Activated CD8-positive, alpha-beta T cell treated with anti-CD3 and anti-CD28 coated beads, Interleukin-2, amount 10 ng/mL, durations not matched to agents 7 days and 5 days (primary cell): ENCODE results near the gene ATE1. TPM values are rescaled to one million over a fixed set of nuclear protein-coding genes. Genes with fewer than 3 reads are reported as not detected.
"Not testable (repeated sequence)": the region's sequence is repeated elsewhere in the genome, so short reads cannot be mapped to it uniquely, and the experiment has no call there.

Experiments
- ATAC-seq: fragments of 150-1000 bp; cut with Tn5 transposase; one replicate; pipeline ENCODE4 v1.10.0; 2021; ENCODE audit warnings: moderate library complexity
- CTCF ChIA-PET: fragments of 350-600 bp; sonication (Branson Sonifier 250); formaldehyde crosslinking; loops from one replicate; lab custom pipeline; 2021; ENCODE audit warnings: antibody characterized with exemption; lab: Charles Lee
- POLR2A ChIA-PET: fragments of 350-600 bp; sonication (Branson Sonifier 250); formaldehyde crosslinking; loops from one replicate; lab custom pipeline; 2021; ENCODE audit warnings: antibody characterized with exemption; lab: Charles Lee
- DNase-seq: peaks from one replicate; pipeline ENCODE4 v3.0.0-alpha.2; 2020
- H3K27ac Mint-ChIP-seq: one replicate; pipeline ENCODE4 v1.8.0; 2021; ENCODE audit warnings: mild to moderate bottlenecking, mixed read lengths
- H3K27me3 Mint-ChIP-seq: one replicate; pipeline ENCODE4 v1.8.0; 2021; ENCODE audit warnings: low read depth, mixed read lengths
- H3K36me3 Mint-ChIP-seq: one replicate; pipeline ENCODE4 v1.8.0; 2021; ENCODE audit warnings: low read depth, mixed read lengths
- H3K4me1 Mint-ChIP-seq: one replicate; pipeline ENCODE4 v1.8.0; 2021; ENCODE audit warnings: low read depth, mixed read lengths
- H3K4me3 Mint-ChIP-seq: one replicate; pipeline ENCODE4 v1.8.0; 2021; ENCODE audit warnings: mild to moderate bottlenecking, mixed read lengths
- H3K9me3 Mint-ChIP-seq: one replicate; pipeline ENCODE4 v1.8.0; 2022; ENCODE audit warnings: mixed read lengths; ENCODE audit not compliant: insufficient read depth
- total RNA-seq, 2 experiments: library from RNA; stranded (reverse); gene quantifications; one replicate each; pipeline ENCODE4 v1.2.3, GENCODE V29; 2021

ATE1 gene
- total RNA-seq, 2 experiments from 2014 or later: 20.2 to 26.0 TPM

- peak overlapping the region; percentile 87 for H3K27ac Mint-ChIP-seq
- H3K4me3 Mint-ChIP-seq: peak overlapping the region; percentile 88
- no peaks in the 10 kb centered on the region for H3K27me3 Mint-ChIP-seq
- ATAC-seq: peak; percentile 44
- POLR2A ChIA-PET: interaction anchor here (1.3 to 1.5 kb wide), 2 partner anchors 47 to 1076 kb away, joined by 3 to 6 read pairs; partner anchors contain the start of genes NSMCE4A and WDR11
- peak; percentile 37 for DNase-seq
- H3K36me3 Mint-ChIP-seq: peaks cover 8% of the 10 kb centered on the region
- CTCF ChIA-PET: no interaction called here
- H3K9me3 Mint-ChIP-seq: no peaks in the 10 kb centered on the region
- peaks cover 16% of the 10 kb centered on the region for H3K4me1 Mint-ChIP-seq
These were observed 452 bp downstream of the ATE1 start for GRCh38 chr10:121927318-121927840.

GRCh38 chr10:121926671-121927317 lies 1.0 kb downstream of the ATE1 start:
- Mint-ChIP-seq H3K4me1 (peaks cover 16% of the 10 kb centered on the region), H3K27me3 (no peaks in the 10 kb centered on the region), H3K27ac (peak overlapping the region; percentile 87), H3K36me3 (peaks cover 8% of the 10 kb centered on the region), H3K4me3 (peak overlapping the region; percentile 88), H3K9me3 (no peaks in the 10 kb centered on the region)
- ChIA-PET POLR2A (interaction anchor here (1.3 kb wide), 1 partner anchor 1075 kb away, joined by 3 read pairs; the partner anchor contains the start of gene WDR11), CTCF (no interaction called here)
- DNase-seq: peak; percentile 41
- ATAC-seq: peak; percentile 11

- Mint-ChIP-seq H3K4me3 (peak overlapping the region; percentile 88), H3K4me1 (peaks cover 16% of the 10 kb centered on the region), H3K27me3 (no peaks in the 10 kb centered on the region), H3K36me3 (peaks cover 11% of the 10 kb centered on the region), H3K9me3 (no peaks in the 10 kb centered on the region), H3K27ac (no peak overlapping the region)
- DNase-seq (no peak), ATAC-seq (no peak)
- ChIA-PET POLR2A (no interaction called here), CTCF (no interaction called here)
These were observed 1.7 kb downstream of the ATE1 start for GRCh38 chr10:121926157-121926556.

- CTCF ChIA-PET: interaction anchor here (1.2 kb wide), 1 partner anchor 20 kb away, joined by 4 read pairs; no protein-coding TSS in a partner anchor
- ATAC-seq: no peak
These were observed 6.4 kb downstream of the ATE1 start for GRCh38 chr10:121921238-121921931.

GRCh38 chr10:121919666-121920065 lies 8.2 kb downstream of the ATE1 start:
- H3K9me3 Mint-ChIP-seq: no peaks in the 10 kb centered on the region
- DNase-seq: no peak
- ATAC-seq: no peak
- CTCF ChIA-PET: no interaction called here
- POLR2A ChIA-PET: no interaction called here
- H3K27ac Mint-ChIP-seq: no peak overlapping the region
- no peak overlapping the region for H3K4me3 Mint-ChIP-seq
- no peaks in the 10 kb centered on the region for H3K27me3 Mint-ChIP-seq
- H3K36me3 Mint-ChIP-seq: peaks cover 32% of the 10 kb centered on the region
- peaks cover 2% of the 10 kb centered on the region for H3K4me1 Mint-ChIP-seq

More at GRCh38 chr10:121921238-121921931, 6.4 kb downstream of the ATE1 start:
- H3K27ac Mint-ChIP-seq: no peak overlapping the region
- no peak for DNase-seq
- no peaks in the 10 kb centered on the region for H3K4me1 Mint-ChIP-seq
- peaks cover 26% of the 10 kb centered on the region for H3K36me3 Mint-ChIP-seq
- H3K9me3 Mint-ChIP-seq: no peaks in the 10 kb centered on the region
- no peaks in the 10 kb centered on the region for H3K27me3 Mint-ChIP-seq
- POLR2A ChIA-PET: interaction anchor here (0.5 kb wide), 1 partner anchor 499 kb away, joined by 3 read pairs; no protein-coding TSS in a partner anchor
- H3K4me3 Mint-ChIP-seq: no peak overlapping the region

- POLR2A ChIA-PET: not testable (repeated sequence)
These were observed 9.0 kb downstream of the ATE1 start for GRCh38 chr10:121918800-121919199.

GRCh38 chr10:121914661-121915060 lies 13.2 kb downstream of the ATE1 start:
- ChIA-PET CTCF (no interaction called here), POLR2A (no interaction called here)
- H3K4me3 Mint-ChIP-seq: no peak overlapping the region
- H3K4me1 Mint-ChIP-seq: peaks cover 4% of the 10 kb centered on the region
- DNase-seq (no peak), ATAC-seq (no peak)
- no peaks in the 10 kb centered on the region for H3K27me3 Mint-ChIP-seq
- H3K27ac Mint-ChIP-seq: no peak overlapping the region
- H3K9me3 Mint-ChIP-seq: no peaks in the 10 kb centered on the region
- H3K36me3 Mint-ChIP-seq: peaks cover 31% of the 10 kb centered on the region

More at GRCh38 chr10:121918800-121919199, 9.0 kb downstream of the ATE1 start:
- H3K36me3 Mint-ChIP-seq: peaks cover 34% of the 10 kb centered on the region
- H3K9me3 Mint-ChIP-seq, ATAC-seq, DNase-seq, H3K27me3 Mint-ChIP-seq, H3K27ac Mint-ChIP-seq, H3K4me3 Mint-ChIP-seq, H3K4me1 Mint-ChIP-seq: not testable (repeated sequence)
- CTCF ChIA-PET: interaction anchor here (1.8 kb wide), 1 partner anchor 18 kb away, joined by 7 read pairs; no protein-coding TSS in a partner anchor

- ChIA-PET CTCF (interaction anchor here (0.7 kb wide), 1 partner anchor 10 kb away, joined by 5 read pairs; no protein-coding TSS in a partner anchor), POLR2A (no interaction called here)
- DNase-seq: no peak
- no peak for ATAC-seq
- Mint-ChIP-seq H3K9me3 (no peaks in the 10 kb centered on the region), H3K4me3 (no peak overlapping the region), H3K4me1 (peaks cover 4% of the 10 kb centered on the region), H3K36me3 (peaks cover 27% of the 10 kb centered on the region), H3K27ac (no peak overlapping the region), H3K27me3 (no peaks in the 10 kb centered on the region)
These were observed 16.5 kb downstream of the ATE1 start for GRCh38 chr10:121911421-121911697.

GRCh38 chr10:121910673-121911420 lies 17.0 kb downstream of the ATE1 start:
- CTCF ChIA-PET: interaction anchor here (0.7 kb wide), 1 partner anchor 10 kb away, joined by 5 read pairs; no protein-coding TSS in a partner anchor
- POLR2A ChIA-PET: no interaction called here
- H3K27ac Mint-ChIP-seq: no peak overlapping the region
- H3K27me3 Mint-ChIP-seq: no peaks in the 10 kb centered on the region
- no peak for DNase-seq
- peaks cover 27% of the 10 kb centered on the region for H3K36me3 Mint-ChIP-seq
- peaks cover 4% of the 10 kb centered on the region for H3K4me1 Mint-ChIP-seq
- no peak overlapping the region for H3K4me3 Mint-ChIP-seq
- ATAC-seq: no peak
- no peaks in the 10 kb centered on the region for H3K9me3 Mint-ChIP-seq

- Mint-ChIP-seq H3K36me3 (peaks cover 15% of the 10 kb centered on the region), H3K27me3 (no peaks in the 10 kb centered on the region), H3K27ac (no peak overlapping the region), H3K4me1 (peaks cover 3% of the 10 kb centered on the region), H3K4me3 (no peak overlapping the region), H3K9me3 (no peaks in the 10 kb centered on the region)
- CTCF ChIA-PET: no interaction called here
- POLR2A ChIA-PET: interaction anchor here (1.5 kb wide), 1 partner anchor 13 kb away, joined by 5 read pairs; no protein-coding TSS in a partner anchor
- ATAC-seq (no peak), DNase-seq (no peak)
These were observed 22.9 kb downstream of the ATE1 start for GRCh38 chr10:121904888-121905287.

- ChIA-PET POLR2A (no interaction called here), CTCF (interaction anchor here (0.7 to 4.1 kb wide), 25 partner anchors 9 to 952 kb away, joined by 3 to 18 read pairs (median 4); no protein-coding TSS in a partner anchor)
- Mint-ChIP-seq H3K27ac (no peak overlapping the region), H3K36me3 (peaks cover 16% of the 10 kb centered on the region), H3K27me3 (no peaks in the 10 kb centered on the region), H3K9me3 (no peaks in the 10 kb centered on the region), H3K4me1 (peaks cover 3% of the 10 kb centered on the region), H3K4me3 (no peak overlapping the region)
- ATAC-seq (peak; percentile 42), DNase-seq (peak; percentile 32)
These were observed 27.2 kb downstream of the ATE1 start for GRCh38 chr10:121900443-121901174.
